GM19452 (cell line): Measurements from ENCODE around the gene OR2A1.
"Not testable (repeated sequence)": the region's sequence is repeated elsewhere in the genome, so short reads cannot be mapped to it uniquely, and the experiment has no call there.

ENCODE experiments used
- ATAC-seq: cut with Tn5 transposase; IDR thresholded peaks from one replicate; pipeline ENCODE4 v1.9.1; 2021; ENCODE audit not compliant: unreplicated experiment

OR2A1 gene, protein sequence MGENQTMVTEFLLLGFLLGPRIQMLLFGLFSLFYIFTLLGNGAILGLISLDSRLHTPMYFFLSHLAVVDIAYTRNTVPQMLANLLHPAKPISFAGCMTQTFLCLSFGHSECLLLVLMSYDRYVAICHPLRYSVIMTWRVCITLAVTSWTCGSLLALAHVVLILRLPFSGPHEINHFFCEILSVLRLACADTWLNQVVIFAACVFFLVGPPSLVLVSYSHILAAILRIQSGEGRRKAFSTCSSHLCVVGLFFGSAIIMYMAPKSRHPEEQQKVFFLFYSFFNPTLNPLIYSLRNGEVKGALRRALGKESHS

GRCh38 chr7:144311872-144312469 is at the start of gene OR2A1:
OR2A1 (plus strand) TSS chr7:144312419; CDS start chr7:144318125, 5,706 bp downstream.
- not testable (repeated sequence) for ATAC-seq

GRCh38 chr7:144264692-144265091 is 47.5 kb upstream of the OR2A1 start, which contains the start of gene OR2A7:
OR2A7 (minus strand) TSS chr7:144264792; CDS start chr7:144259628, 5,164 bp downstream.
- not testable (repeated sequence) for ATAC-seq

- ATAC-seq = not testable (repeated sequence)
These were observed 43.0 kb upstream of the OR2A1 start, which contains the start of gene CTAGE8 for GRCh38 chr7:144269188-144269587. CTAGE8 (minus strand) TSS chr7:144269288; CDS start chr7:144269250, 38 bp downstream.

- ATAC-seq = not testable (repeated sequence)
These were observed 36.9 kb upstream of the OR2A1 start for GRCh38 chr7:144275281-144275680.

GRCh38 chr7:144280010-144280409 is 32.2 kb upstream of the OR2A1 start:
- ATAC-seq = not testable (repeated sequence)

DNA sequence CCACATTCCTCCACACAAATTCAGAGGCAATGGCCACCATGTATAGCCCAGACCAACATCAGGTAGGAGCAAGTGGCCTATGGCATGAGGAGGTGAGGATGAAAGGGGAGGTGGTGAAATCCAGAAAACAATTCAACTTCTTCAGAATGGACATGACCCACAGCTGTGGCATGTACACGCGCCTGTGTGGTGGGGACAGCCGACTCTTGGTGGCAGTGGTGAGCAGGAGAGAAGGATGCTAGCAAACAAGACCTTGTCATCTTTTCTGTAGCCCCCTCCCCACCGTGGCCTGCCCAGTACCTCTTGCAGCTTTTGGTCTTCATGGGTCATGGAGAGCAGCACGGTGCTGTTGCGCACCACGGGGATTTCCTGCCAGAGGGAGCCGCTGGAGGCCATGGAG is 30.2 kb upstream of the OR2A1 start:
- not testable (repeated sequence) for ATAC-seq

- not testable (repeated sequence) for ATAC-seq
These were observed 29.7 kb upstream of the OR2A1 start for GRCh38 chr7:144282490-144282889.

DNA sequence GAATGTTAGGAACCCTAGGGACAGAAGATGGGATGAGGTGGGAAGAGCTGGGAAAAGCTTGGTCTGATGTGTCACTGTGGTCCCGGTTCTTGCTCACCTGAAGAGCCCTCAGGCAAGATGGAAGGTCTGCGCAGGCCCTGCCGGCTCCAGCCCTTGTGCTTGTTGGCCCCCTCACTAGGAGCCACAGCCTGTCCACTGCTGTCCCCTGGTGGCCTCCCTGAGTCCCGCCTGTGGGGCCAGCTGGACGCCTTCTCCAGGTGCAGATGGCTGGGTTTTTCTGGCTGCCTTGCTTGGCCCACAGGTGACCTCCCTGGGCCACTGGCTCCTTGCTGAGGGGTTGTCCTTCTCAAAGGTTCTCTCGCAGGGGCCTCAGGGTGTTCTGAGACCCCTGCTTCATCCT is 28.5 kb upstream of the OR2A1 start:
- not testable (repeated sequence) for ATAC-seq

DNA sequence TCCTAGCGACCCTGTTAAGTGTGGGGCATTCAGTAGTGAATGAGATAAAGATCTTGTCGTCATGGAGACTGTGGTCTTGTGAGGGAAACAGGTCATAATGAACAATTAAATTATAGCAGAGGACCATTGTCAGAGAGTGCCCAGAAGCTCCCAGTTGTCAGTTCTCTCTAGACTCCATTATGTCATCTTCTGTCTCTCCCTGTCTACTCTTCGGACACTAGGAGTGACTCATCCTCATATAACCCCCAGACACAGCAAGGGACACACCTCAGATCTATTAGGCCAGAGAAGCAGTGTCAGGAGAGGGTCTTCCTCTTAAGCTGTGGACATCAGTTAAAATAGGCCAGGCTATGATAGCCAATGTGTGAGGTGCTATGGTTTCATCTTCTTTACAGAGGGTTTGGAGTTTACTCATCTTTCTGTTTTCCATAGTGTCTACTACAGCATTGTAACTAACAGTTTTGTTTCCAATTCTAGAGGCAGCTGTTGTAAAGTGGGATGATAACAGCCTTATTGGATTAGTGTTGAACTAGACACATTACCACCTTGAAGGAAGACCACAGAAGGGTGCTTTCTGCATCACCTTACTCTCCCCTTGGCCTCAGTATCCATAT is 24.9 kb upstream of the OR2A1 start:
- ATAC-seq = not testable (repeated sequence)

GRCh38 chr7:144291607-144292006 is 20.6 kb upstream of the OR2A1 start:
- ATAC-seq = not testable (repeated sequence)

DNA sequence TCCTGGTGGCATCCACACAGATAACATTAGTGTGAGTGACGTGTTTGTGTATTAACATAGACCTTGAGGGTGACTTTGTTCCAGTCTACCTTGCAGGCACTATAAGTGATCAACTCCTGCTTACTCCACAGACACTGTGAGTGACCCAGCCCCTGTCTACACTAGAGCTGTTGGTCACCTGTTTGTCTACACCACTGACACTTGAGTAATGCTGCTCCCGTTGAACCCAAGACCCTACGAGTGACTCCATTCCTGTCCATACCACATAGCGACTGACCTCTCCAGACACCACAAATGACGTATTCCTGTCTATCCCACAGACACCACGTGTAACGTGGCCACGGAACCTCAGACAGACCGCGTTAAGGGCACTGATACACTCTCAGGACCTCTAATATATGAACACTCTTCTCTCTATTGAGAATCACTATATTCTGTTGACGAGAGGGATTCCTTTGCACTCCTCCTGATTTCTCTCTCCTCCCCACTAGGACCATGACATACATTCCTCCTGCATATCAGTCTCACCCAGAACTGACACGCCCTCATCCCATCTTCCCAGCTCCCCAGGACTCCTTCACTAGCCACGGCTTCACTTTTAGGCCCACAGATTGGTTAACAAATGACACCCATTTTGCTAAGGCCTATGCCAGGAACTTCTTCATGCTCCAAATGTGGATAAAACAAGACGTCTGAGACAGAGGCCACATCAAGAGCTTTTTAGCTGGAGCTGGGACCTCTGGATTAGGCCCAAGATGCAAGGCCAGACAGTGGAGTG is 19.6 kb upstream of the OR2A1 start:
- ATAC-seq = not testable (repeated sequence)

DNA sequence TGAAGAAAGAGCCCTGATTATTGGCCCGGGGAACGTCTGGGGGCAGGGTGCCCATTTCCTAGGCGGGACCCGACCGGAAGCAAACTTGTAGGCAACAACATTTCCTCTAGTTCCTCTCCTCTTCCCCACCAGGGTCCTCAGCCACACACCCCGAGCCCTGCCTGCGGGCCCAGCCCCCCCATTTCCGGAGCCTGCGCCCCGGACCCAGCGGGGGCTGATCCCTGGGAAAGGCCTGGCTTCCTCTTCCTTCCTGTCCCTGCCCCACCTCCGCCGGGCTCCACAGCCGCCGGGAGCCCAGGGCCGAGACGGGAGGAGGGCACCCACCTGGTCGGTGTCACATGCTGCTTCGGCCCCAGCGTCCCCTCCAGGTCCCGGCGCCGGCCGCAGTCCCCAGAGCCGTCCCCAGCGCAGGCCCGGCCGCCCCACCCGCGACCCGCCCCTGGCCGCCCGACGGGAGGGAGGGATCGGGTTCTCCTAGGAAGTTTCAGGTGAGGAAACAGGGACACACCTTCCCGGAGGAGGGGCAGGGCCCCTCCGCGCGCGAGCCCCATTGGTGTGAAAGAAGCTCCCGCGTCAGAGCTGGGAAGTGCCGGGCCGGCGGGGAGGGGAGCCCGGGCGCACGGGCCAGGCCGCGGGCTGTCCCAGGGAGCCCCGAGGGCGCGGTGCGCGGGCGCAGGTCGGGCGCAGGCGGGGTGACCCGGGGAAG is 18.3 kb upstream of the OR2A1 start:
- peak; percentile 73 for ATAC-seq

GRCh38 chr7:144302578-144303303 is 9.5 kb upstream of the OR2A1 start:
- not testable (repeated sequence) for ATAC-seq

GRCh38 chr7:144303607-144304006 is 8.6 kb upstream of the OR2A1 start:
- not testable (repeated sequence) for ATAC-seq

DNA sequence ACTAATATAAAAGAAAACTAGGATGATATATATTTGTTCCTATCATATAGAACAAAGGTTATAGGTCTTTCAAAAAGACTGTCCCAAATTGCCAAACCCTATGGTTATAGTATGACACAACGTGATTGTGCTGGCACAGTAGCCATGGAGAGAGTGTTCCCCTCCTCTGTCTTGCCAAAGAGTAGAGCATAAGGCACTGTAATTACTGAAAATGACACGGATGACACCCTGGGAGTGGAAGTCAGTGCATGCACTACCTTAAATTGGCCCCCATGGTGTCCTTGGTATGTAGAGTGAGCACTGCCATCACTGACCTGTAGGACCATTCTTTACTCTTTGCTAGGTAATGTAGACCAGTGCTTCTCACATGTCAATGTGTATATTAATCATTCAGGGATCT is 7.1 kb upstream of the OR2A1 start:
- not testable (repeated sequence) for ATAC-seq

- not testable (repeated sequence) for ATAC-seq
These were observed 2.5 kb upstream of the OR2A1 start for GRCh38 chr7:144309702-144310101.

DNA sequence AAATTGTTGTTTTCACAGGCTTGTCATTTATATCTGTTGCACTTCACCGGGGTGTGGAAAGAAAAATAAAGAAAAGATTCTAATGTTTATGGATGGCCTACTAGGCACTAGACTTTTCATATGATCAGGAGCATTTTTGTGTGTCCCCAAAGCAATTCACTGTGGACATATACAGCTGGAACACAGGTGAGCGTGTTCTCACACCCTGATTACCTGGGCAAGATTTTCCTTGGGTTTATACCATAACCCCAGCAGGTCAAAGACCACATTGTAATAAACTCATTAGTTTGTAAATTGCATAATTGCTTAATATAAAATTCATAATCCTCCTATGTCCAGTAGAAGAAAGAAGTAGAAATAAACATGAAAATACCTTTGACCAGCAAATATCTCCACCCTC is 1.0 kb upstream of the OR2A1 start:
- ATAC-seq = not testable (repeated sequence)

GRCh38 chr7:144317537-144317936 is 5.3 kb downstream of the OR2A1 start:
- ATAC-seq = not testable (repeated sequence)

GRCh38 chr7:144319547-144319946 is 7.3 kb downstream of the OR2A1 start:
- not testable (repeated sequence) for ATAC-seq
